GM23338 (cell line): ENCODE measurements around the gene RPTOR. TPM values are rescaled to one million over a fixed set of nuclear protein-coding genes. Genes with fewer than 3 reads are reported as not detected.

Source experiments
- CREB1 ChIP-seq: fragments of 250-450 bp; sonication (Bioruptor Pico); IDR thresholded peaks from 2 replicates; pipeline ENCODE4 v1.5.0; 2020; ENCODE audit warnings: low read depth, mild to moderate bottlenecking, moderate library complexity
- EZH2 ChIP-seq: fragments of 200-600 bp; sonication (generic); IDR thresholded peaks from one replicate; pipeline ENCODE4 v1.8.0; 2017; ENCODE audit warnings: antibody characterized with exemption, mild to moderate bottlenecking, low read depth; ENCODE audit not compliant: unreplicated experiment
- EZH2phosphoT487 ChIP-seq: fragments of 200-600 bp; sonication (generic); IDR thresholded peaks from one replicate; pipeline ENCODE4 v1.8.1; 2018; ENCODE audit warnings: antibody characterized with exemption; ENCODE audit not compliant: unreplicated experiment
- JUNB ChIP-seq: IDR thresholded peaks from one replicate; pipeline ENCODE4 v1.6.1; 2016; ENCODE audit warnings: antibody characterized with exemption; ENCODE audit not compliant: unreplicated experiment
- NANOG ChIP-seq: IDR thresholded peaks from 2 replicates; pipeline ENCODE4 v1.6.1; 2016; ENCODE audit warnings: antibody characterized with exemption, borderline replicate concordance
- ZNF331 ChIP-seq: fragments of 250-450 bp; sonication (Bioruptor Pico); IDR thresholded peaks from 2 replicates; pipeline ENCODE4 v1.5.0; 2020; ENCODE audit warnings: low read depth, mild to moderate bottlenecking, moderate library complexity
- polyA plus RNA-seq: library from polyadenylated mRNA; unstranded; fragments of >200 nt; fragmentation: Nextera tagmentation; extraction: Ambion mirVana; gene quantifications from 2 replicates; pipeline ENCODE4 v1.2.1, GENCODE V29; 2016
- total RNA-seq: library from RNA; depleted of rRNA; stranded (reverse); fragments of >200 nt; shearing (Covaris generic); gene quantifications from 2 replicates; pipeline ENCODE4 v1.2.3, GENCODE V29; 2014
- TF ChIP-seq, protein P1 (sequence below): fragments of 250-450 bp; sonication (Bioruptor Pico); IDR thresholded peaks from 2 replicates; pipeline ENCODE4 v1.5.0; 2020; ENCODE audit warnings: mild to moderate bottlenecking, moderate library complexity
- TF ChIP-seq, protein P2 (sequence below), 2 experiments: fragments of 200-600 bp in 1 of 2; sonication (generic) in 1 of 2; conservative IDR thresholded peaks; 2 replicates each; pipeline versions ENCODE4 v1.5.1 to v1.6.1; 2016 to 2017; ENCODE audit warnings: antibody characterized with exemption in 2 of 2, low read depth in 2 of 2, mild to moderate bottlenecking in 2 of 2, moderate library complexity in 1 of 2

Gene RPTOR
- total and polyA plus RNA-seq, 2 experiments from 2014 or later: 9.5 to 38.0 TPM

DNA sequence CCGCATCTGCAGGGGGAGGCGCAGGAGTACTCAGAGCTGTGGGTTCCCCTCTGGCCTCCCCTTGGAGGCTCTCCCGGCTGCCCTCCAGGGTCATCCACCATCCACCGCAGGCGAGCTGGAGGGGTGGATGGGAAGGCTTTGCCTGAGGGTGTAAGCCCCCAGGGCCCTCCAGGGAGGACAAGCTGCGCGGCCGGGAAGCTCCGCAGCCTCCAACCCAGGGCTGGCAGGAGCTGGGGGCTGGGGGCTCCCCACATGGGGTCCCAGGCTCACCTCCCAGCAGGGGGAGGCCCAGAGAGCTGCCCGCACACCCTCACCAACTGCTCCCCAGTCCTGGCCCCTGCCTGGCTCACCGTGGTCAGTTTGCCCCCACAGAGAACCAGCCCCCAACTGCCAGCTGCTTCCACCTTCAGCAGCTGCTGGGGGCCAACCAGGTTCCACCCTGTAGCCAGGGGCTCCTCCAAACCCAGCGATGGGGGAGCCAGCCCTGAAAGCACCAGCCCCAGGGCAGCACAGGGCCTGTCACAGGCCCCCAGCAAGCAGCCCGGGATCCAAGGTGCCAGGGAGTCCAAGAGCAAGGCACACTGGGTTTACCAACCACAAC, 427.2 kb downstream of the RPTOR start (continued):
- TF ChIP-seq, protein P1, sequence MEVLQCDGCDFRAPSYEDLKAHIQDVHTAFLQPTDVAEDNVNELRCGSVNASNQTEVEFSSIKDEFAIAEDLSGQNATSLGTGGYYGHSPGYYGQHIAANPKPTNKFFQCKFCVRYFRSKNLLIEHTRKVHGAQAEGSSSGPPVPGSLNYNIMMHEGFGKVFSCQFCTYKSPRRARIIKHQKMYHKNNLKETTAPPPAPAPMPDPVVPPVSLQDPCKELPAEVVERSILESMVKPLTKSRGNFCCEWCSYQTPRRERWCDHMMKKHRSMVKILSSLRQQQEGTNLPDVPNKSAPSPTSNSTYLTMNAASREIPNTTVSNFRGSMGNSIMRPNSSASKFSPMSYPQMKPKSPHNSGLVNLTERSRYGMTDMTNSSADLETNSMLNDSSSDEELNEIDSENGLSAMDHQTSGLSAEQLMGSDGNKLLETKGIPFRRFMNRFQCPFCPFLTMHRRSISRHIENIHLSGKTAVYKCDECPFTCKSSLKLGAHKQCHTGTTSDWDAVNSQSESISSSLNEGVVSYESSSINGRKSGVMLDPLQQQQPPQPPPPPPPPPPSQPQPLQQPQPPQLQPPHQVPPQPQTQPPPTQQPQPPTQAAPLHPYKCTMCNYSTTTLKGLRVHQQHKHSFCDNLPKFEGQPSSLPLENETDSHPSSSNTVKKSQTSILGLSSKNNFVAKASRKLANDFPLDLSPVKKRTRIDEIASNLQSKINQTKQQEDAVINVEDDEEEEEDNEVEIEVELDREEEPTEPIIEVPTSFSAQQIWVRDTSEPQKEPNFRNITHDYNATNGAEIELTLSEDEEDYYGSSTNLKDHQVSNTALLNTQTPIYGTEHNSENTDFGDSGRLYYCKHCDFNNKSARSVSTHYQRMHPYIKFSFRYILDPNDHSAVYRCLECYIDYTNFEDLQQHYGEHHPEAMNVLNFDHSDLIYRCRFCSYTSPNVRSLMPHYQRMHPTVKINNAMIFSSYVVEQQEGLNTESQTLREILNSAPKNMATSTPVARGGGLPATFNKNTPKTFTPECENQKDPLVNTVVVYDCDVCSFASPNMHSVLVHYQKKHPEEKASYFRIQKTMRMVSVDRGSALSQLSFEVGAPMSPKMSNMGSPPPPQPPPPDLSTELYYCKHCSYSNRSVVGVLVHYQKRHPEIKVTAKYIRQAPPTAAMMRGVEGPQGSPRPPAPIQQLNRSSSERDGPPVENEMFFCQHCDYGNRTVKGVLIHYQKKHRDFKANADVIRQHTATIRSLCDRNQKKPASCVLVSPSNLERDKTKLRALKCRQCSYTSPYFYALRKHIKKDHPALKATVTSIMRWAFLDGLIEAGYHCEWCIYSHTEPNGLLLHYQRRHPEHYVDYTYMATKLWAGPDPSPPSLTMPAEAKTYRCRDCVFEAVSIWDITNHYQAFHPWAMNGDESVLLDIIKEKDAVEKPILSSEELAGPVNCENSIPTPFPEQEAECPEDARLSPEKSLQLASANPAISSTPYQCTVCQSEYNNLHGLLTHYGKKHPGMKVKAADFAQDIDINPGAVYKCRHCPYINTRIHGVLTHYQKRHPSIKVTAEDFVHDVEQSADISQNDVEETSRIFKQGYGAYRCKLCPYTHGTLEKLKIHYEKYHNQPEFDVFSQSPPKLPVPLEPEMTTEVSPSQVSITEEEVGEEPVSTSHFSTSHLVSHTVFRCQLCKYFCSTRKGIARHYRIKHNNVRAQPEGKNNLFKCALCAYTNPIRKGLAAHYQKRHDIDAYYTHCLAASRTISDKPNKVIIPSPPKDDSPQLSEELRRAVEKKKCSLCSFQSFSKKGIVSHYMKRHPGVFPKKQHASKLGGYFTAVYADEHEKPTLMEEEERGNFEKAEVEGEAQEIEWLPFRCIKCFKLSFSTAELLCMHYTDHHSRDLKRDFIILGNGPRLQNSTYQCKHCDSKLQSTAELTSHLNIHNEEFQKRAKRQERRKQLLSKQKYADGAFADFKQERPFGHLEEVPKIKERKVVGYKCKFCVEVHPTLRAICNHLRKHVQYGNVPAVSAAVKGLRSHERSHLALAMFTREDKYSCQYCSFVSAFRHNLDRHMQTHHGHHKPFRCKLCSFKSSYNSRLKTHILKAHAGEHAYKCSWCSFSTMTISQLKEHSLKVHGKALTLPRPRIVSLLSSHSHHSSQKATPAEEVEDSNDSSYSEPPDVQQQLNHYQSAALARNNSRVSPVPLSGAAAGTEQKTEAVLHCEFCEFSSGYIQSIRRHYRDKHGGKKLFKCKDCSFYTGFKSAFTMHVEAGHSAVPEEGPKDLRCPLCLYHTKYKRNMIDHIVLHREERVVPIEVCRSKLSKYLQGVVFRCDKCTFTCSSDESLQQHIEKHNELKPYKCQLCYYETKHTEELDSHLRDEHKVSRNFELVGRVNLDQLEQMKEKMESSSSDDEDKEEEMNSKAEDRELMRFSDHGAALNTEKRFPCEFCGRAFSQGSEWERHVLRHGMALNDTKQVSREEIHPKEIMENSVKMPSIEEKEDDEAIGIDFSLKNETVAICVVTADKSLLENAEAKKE (CRISPR knock-in tag): no peak
- no peak for TF ChIP-seq EZH2
- no peak for TF ChIP-seq JUNB
- TF ChIP-seq NANOG: no peak
- no peak for TF ChIP-seq CREB1 (CRISPR knock-in tag)
- no peak for TF ChIP-seq EZH2phosphoT487
- TF ChIP-seq ZNF331 (CRISPR knock-in tag): no peak
- TF ChIP-seq, protein P2, sequence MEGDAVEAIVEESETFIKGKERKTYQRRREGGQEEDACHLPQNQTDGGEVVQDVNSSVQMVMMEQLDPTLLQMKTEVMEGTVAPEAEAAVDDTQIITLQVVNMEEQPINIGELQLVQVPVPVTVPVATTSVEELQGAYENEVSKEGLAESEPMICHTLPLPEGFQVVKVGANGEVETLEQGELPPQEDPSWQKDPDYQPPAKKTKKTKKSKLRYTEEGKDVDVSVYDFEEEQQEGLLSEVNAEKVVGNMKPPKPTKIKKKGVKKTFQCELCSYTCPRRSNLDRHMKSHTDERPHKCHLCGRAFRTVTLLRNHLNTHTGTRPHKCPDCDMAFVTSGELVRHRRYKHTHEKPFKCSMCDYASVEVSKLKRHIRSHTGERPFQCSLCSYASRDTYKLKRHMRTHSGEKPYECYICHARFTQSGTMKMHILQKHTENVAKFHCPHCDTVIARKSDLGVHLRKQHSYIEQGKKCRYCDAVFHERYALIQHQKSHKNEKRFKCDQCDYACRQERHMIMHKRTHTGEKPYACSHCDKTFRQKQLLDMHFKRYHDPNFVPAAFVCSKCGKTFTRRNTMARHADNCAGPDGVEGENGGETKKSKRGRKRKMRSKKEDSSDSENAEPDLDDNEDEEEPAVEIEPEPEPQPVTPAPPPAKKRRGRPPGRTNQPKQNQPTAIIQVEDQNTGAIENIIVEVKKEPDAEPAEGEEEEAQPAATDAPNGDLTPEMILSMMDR (conservative IDR thresholded peaks at IDR 0.05; ENCODE audit: low read depth in 2 of 2): no peak
